Measurements from ENCODE around the gene ADCY2.

Gene ADCY2

GRCh38 chr5:7622498-7622897 is 226.6 kb downstream of the ADCY2 start:
- Histone ChIP-seq H3K79me2 (ENCODE audit: control insufficient read depth, insufficient read depth, low read length) (peaks cover 2% of the 10 kb centered on the region), H2BK120ac (ENCODE audit: low read depth, low read length) (no peak overlapping the region), H3K4me1 (ENCODE audit: control insufficient read depth, low read depth, low read length) (peaks cover 2% of the 10 kb centered on the region), H4K8ac (ENCODE audit: low read depth, low read length) (no peak overlapping the region), H3K18ac (ENCODE audit: low read length) (no peak overlapping the region), H4K5ac (ENCODE audit: low read length) (no peak overlapping the region), H2AK5ac (ENCODE audit: low read length) (no peak overlapping the region), H2BK5ac (ENCODE audit: low read length) (no peak overlapping the region), H3K27me3 (ENCODE audit: insufficient read depth, low read length, poor library complexity) (no peaks in the 10 kb centered on the region), H3K9ac (ENCODE audit: low read length) (no peak overlapping the region), H3K79me1 (ENCODE audit: low read length) (peaks cover 5% of the 10 kb centered on the region), H3K4ac (ENCODE audit: low read depth, low read length) (no peak overlapping the region), H2BK15ac (replicated peaks; ENCODE audit: low read depth) (no peak overlapping the region), H3K4me2 (ENCODE audit: low read length) (no peak overlapping the region), H3K4me3 (ENCODE audit: low read length) (no peak overlapping the region), H3K36me3 (ENCODE audit: control insufficient read depth, insufficient read depth, low read length) (peaks cover 3% of the 10 kb centered on the region), H3K27ac (ENCODE audit: low read depth, low read length) (no peak overlapping the region), H3K23ac (ENCODE audit: low read length) (no peak overlapping the region), H3K56ac (ENCODE audit: low read length) (no peak overlapping the region)
- DNase-seq: no peak
- WGBS (ENCODE audit: extremely low coverage, insufficient coverage, low lambda C conversion rate): no CpG with 5 or more reads among the region's 2 CpGs

DNA sequence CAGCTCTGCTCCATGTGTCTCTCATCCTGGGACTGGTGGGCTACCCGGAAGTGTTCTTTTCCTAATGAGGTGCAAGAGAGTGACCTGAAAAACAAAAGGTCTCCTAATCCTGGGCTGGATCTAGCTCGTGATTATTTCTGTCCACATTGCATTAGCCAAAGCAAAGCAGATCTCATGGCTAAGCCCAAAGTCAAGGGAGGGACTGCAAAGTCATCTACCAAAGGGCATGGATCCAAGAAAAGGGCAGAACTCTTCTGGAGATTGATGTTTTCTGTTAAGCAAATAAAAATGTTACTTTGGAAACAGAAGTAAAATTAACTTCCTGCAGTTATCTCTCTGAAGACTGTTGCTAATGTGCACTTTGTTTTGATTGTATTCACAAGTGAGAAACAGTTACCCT is 229.8 kb downstream of the ADCY2 start:
- Histone ChIP-seq H3K18ac (ENCODE audit: low read length) (no peak overlapping the region), H3K4me1 (ENCODE audit: control insufficient read depth, low read depth, low read length) (no peaks in the 10 kb centered on the region), H4K8ac (ENCODE audit: low read depth, low read length) (no peak overlapping the region), H3K36me3 (ENCODE audit: control insufficient read depth, insufficient read depth, low read length) (peaks cover 3% of the 10 kb centered on the region), H3K27ac (ENCODE audit: low read depth, low read length) (no peak overlapping the region), H3K27me3 (ENCODE audit: insufficient read depth, low read length, poor library complexity) (no peaks in the 10 kb centered on the region), H2BK5ac (ENCODE audit: low read length) (no peak overlapping the region), H3K9ac (ENCODE audit: low read length) (no peak overlapping the region), H3K79me2 (ENCODE audit: control insufficient read depth, insufficient read depth, low read length) (no peaks in the 10 kb centered on the region), H2BK120ac (ENCODE audit: low read depth, low read length) (no peak overlapping the region), H4K5ac (ENCODE audit: low read length) (no peak overlapping the region), H3K4me3 (ENCODE audit: low read length) (no peak overlapping the region), H3K79me1 (ENCODE audit: low read length) (peaks cover 1% of the 10 kb centered on the region), H3K4ac (ENCODE audit: low read depth, low read length) (no peak overlapping the region), H3K56ac (ENCODE audit: low read length) (no peak overlapping the region), H2BK15ac (replicated peaks; ENCODE audit: low read depth) (no peak overlapping the region), H3K23ac (ENCODE audit: low read length) (no peak overlapping the region), H2AK5ac (ENCODE audit: low read length) (no peak overlapping the region), H3K4me2 (ENCODE audit: low read length) (no peak overlapping the region)
- no peak for DNase-seq
- no CpG with 5 or more reads among the region's 2 CpGs for WGBS (ENCODE audit: extremely low coverage, insufficient coverage, low lambda C conversion rate)

- Histone ChIP-seq H3K23ac (ENCODE audit: low read length) (no peak overlapping the region), H3K27me3 (ENCODE audit: insufficient read depth, low read length, poor library complexity) (no peaks in the 10 kb centered on the region), H4K5ac (ENCODE audit: low read length) (no peak overlapping the region), H3K4me1 (ENCODE audit: control insufficient read depth, low read depth, low read length) (no peaks in the 10 kb centered on the region), H3K79me1 (ENCODE audit: low read length) (peaks cover 4% of the 10 kb centered on the region), H3K36me3 (ENCODE audit: control insufficient read depth, insufficient read depth, low read length) (peaks cover 3% of the 10 kb centered on the region), H3K9ac (ENCODE audit: low read length) (no peak overlapping the region), H3K4me3 (ENCODE audit: low read length) (no peak overlapping the region), H3K18ac (ENCODE audit: low read length) (no peak overlapping the region), H3K27ac (ENCODE audit: low read depth, low read length) (no peak overlapping the region), H2AK5ac (ENCODE audit: low read length) (no peak overlapping the region), H2BK120ac (ENCODE audit: low read depth, low read length) (no peak overlapping the region), H3K56ac (ENCODE audit: low read length) (no peak overlapping the region), H4K8ac (ENCODE audit: low read depth, low read length) (no peak overlapping the region), H3K4ac (ENCODE audit: low read depth, low read length) (no peak overlapping the region), H3K79me2 (ENCODE audit: control insufficient read depth, insufficient read depth, low read length) (no peaks in the 10 kb centered on the region), H2BK5ac (ENCODE audit: low read length) (no peak overlapping the region), H3K4me2 (ENCODE audit: low read length) (no peak overlapping the region), H2BK15ac (replicated peaks; ENCODE audit: low read depth) (no peak overlapping the region)
- DNase-seq: no peak
Observed at GRCh38 chr5:7628248-7628647, 232.3 kb downstream of the ADCY2 start.

GRCh38 chr5:7628820-7629219 is 232.9 kb downstream of the ADCY2 start:
- Histone ChIP-seq H3K56ac (ENCODE audit: low read length) (no peak overlapping the region), H3K18ac (ENCODE audit: low read length) (no peak overlapping the region), H2BK15ac (replicated peaks; ENCODE audit: low read depth) (no peak overlapping the region), H2BK120ac (ENCODE audit: low read depth, low read length) (no peak overlapping the region), H3K4me3 (ENCODE audit: low read length) (no peak overlapping the region), H3K9ac (ENCODE audit: low read length) (no peak overlapping the region), H3K79me1 (ENCODE audit: low read length) (peaks cover 3% of the 10 kb centered on the region), H3K27ac (ENCODE audit: low read depth, low read length) (no peak overlapping the region), H3K4me1 (ENCODE audit: control insufficient read depth, low read depth, low read length) (no peaks in the 10 kb centered on the region), H4K8ac (ENCODE audit: low read depth, low read length) (no peak overlapping the region), H2AK5ac (ENCODE audit: low read length) (no peak overlapping the region), H3K36me3 (ENCODE audit: control insufficient read depth, insufficient read depth, low read length) (peaks cover 2% of the 10 kb centered on the region), H4K5ac (ENCODE audit: low read length) (no peak overlapping the region), H3K79me2 (ENCODE audit: control insufficient read depth, insufficient read depth, low read length) (no peaks in the 10 kb centered on the region), H3K27me3 (ENCODE audit: insufficient read depth, low read length, poor library complexity) (no peaks in the 10 kb centered on the region), H2BK5ac (ENCODE audit: low read length) (no peak overlapping the region), H3K4ac (ENCODE audit: low read depth, low read length) (no peak overlapping the region), H3K23ac (ENCODE audit: low read length) (no peak overlapping the region), H3K4me2 (ENCODE audit: low read length) (no peak overlapping the region)
- WGBS (ENCODE audit: extremely low coverage, insufficient coverage, low lambda C conversion rate): no CpG with 5 or more reads among the region's 5 CpGs
- DNase-seq: no peak

DNA sequence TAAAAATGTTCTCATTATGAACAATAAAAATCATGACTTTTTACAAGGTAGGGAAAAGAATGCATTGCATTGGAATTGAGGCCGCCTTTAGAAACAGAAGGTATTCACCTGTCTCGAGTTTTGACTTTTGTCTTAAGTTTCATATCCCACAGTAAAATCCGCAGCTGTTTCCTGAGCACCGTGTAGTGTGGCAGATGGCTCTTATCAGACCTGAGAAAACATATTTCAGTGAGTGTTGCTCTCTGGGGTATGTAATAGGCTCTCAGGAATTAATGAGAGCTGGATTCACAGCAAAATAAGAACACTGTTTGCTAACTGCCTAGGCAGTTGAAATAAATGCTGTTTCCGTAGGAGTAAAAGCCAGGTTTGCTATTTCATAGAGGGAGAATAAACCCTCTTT is 233.6 kb downstream of the ADCY2 start:
- H2BK120ac ChIP-seq (ENCODE audit: low read depth, low read length): no peak overlapping the region
- no peaks in the 10 kb centered on the region for H3K27me3 ChIP-seq (ENCODE audit: insufficient read depth, low read length, poor library complexity)
- H3K79me2 ChIP-seq (ENCODE audit: control insufficient read depth, insufficient read depth, low read length): no peaks in the 10 kb centered on the region
- H3K27ac ChIP-seq (ENCODE audit: low read depth, low read length): no peak overlapping the region
- H3K36me3 ChIP-seq (ENCODE audit: control insufficient read depth, insufficient read depth, low read length): peaks cover 2% of the 10 kb centered on the region
- DNase-seq: no peak
- no peak overlapping the region for H3K9ac ChIP-seq (ENCODE audit: low read length)
- no peaks in the 10 kb centered on the region for H3K4me1 ChIP-seq (ENCODE audit: control insufficient read depth, low read depth, low read length)
- no peak overlapping the region for H3K23ac ChIP-seq (ENCODE audit: low read length)
- H3K4me3 ChIP-seq (ENCODE audit: low read length): no peak overlapping the region
- H2AK5ac ChIP-seq (ENCODE audit: low read length): no peak overlapping the region
- H4K8ac ChIP-seq (ENCODE audit: low read depth, low read length): no peak overlapping the region
- peaks cover 3% of the 10 kb centered on the region for H3K79me1 ChIP-seq (ENCODE audit: low read length)
- H2BK15ac ChIP-seq (replicated peaks; ENCODE audit: low read depth): no peak overlapping the region
- no peak overlapping the region for H3K4ac ChIP-seq (ENCODE audit: low read depth, low read length)
- H4K5ac ChIP-seq (ENCODE audit: low read length): no peak overlapping the region
- no peak overlapping the region for H3K56ac ChIP-seq (ENCODE audit: low read length)
- WGBS (ENCODE audit: extremely low coverage, insufficient coverage, low lambda C conversion rate): no CpG with 5 or more reads among the region's 5 CpGs
- no peak overlapping the region for H3K18ac ChIP-seq (ENCODE audit: low read length)
- H2BK5ac ChIP-seq (ENCODE audit: low read length): no peak overlapping the region
- H3K4me2 ChIP-seq (ENCODE audit: low read length): no peak overlapping the region

- H3K36me3 ChIP-seq (ENCODE audit: control insufficient read depth, insufficient read depth, low read length): no peaks in the 10 kb centered on the region
- H4K8ac ChIP-seq (ENCODE audit: low read depth, low read length): no peak overlapping the region
- no CpG with 5 or more reads among the region's 3 CpGs for WGBS (ENCODE audit: extremely low coverage, insufficient coverage, low lambda C conversion rate)
- H3K56ac ChIP-seq (ENCODE audit: low read length): no peak overlapping the region
- H3K4me3 ChIP-seq (ENCODE audit: low read length): no peak overlapping the region
- peaks cover 10% of the 10 kb centered on the region for H3K79me1 ChIP-seq (ENCODE audit: low read length)
- DNase-seq: no peak
- no peak overlapping the region for H3K18ac ChIP-seq (ENCODE audit: low read length)
- H2BK120ac ChIP-seq (ENCODE audit: low read depth, low read length): no peak overlapping the region
- H3K4ac ChIP-seq (ENCODE audit: low read depth, low read length): no peak overlapping the region
- no peaks in the 10 kb centered on the region for H3K4me1 ChIP-seq (ENCODE audit: control insufficient read depth, low read depth, low read length)
- H2BK15ac ChIP-seq (replicated peaks; ENCODE audit: low read depth): no peak overlapping the region
- no peak overlapping the region for H2BK5ac ChIP-seq (ENCODE audit: low read length)
- no peak overlapping the region for H2AK5ac ChIP-seq (ENCODE audit: low read length)
- no peaks in the 10 kb centered on the region for H3K27me3 ChIP-seq (ENCODE audit: insufficient read depth, low read length, poor library complexity)
- no peak overlapping the region for H3K27ac ChIP-seq (ENCODE audit: low read depth, low read length)
- H4K5ac ChIP-seq (ENCODE audit: low read length): no peak overlapping the region
- H3K79me2 ChIP-seq (ENCODE audit: control insufficient read depth, insufficient read depth, low read length): peaks cover 2% of the 10 kb centered on the region
- H3K9ac ChIP-seq (ENCODE audit: low read length): no peak overlapping the region
- no peak overlapping the region for H3K23ac ChIP-seq (ENCODE audit: low read length)
- no peak overlapping the region for H3K4me2 ChIP-seq (ENCODE audit: low read length)
Observed at GRCh38 chr5:7634837-7635236, 238.9 kb downstream of the ADCY2 start.

Data from mesendoderm (in vitro differentiated cells).